Coronary artery (tissue), 2 donors: ENCODE measurements around the gene UBE2G1.

ENCODE experiments used
- DNase-seq: peaks from one replicate; pipeline ENCODE4 v3.0.0-alpha.2; 2017; ENCODE audit warnings: low spot score
- H3K27ac ChIP-seq, 2 donors: fragments of 200-600 bp; sonication (generic); one replicate each; pipeline ENCODE4 v1.5.1; 2016 to 2019
- H3K4me3 ChIP-seq: fragments of 200-600 bp; sonication (generic); 2 replicates; pipeline ENCODE4 v1.5.1; 2016; ENCODE audit warnings: mild to moderate bottlenecking, moderate library complexity
- TF ChIP-seq, protein P1 (sequence below): fragments of 200-600 bp; sonication (generic); IDR thresholded peaks from one replicate; pipeline ENCODE4 v1.5.1; 2019; ENCODE audit warnings: antibody characterized with exemption

Gene UBE2G1

DNA sequence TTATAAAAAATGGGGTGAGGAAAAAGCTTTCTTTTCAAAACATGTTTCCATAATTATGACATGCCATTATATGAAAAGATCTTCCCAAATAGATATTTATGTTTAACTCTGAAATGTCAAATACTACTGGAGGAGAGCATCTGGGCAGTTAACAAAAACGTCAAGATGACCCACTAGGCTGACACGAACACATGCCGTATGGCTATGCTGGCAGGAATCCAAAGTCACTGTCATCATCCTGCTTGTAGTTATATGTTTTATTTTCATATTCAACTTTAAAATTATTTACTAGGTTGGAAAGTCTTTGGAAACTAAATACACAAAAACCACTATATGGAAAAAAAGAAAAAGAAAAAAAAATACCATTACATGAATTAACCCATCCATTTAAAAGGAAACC is 130.0 kb downstream of the UBE2G1 start:
- Histone ChIP-seq H3K27ac (no peak overlapping the region), H3K4me3 (no peak overlapping the region)
- TF ChIP-seq, protein P1, sequence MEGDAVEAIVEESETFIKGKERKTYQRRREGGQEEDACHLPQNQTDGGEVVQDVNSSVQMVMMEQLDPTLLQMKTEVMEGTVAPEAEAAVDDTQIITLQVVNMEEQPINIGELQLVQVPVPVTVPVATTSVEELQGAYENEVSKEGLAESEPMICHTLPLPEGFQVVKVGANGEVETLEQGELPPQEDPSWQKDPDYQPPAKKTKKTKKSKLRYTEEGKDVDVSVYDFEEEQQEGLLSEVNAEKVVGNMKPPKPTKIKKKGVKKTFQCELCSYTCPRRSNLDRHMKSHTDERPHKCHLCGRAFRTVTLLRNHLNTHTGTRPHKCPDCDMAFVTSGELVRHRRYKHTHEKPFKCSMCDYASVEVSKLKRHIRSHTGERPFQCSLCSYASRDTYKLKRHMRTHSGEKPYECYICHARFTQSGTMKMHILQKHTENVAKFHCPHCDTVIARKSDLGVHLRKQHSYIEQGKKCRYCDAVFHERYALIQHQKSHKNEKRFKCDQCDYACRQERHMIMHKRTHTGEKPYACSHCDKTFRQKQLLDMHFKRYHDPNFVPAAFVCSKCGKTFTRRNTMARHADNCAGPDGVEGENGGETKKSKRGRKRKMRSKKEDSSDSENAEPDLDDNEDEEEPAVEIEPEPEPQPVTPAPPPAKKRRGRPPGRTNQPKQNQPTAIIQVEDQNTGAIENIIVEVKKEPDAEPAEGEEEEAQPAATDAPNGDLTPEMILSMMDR, result no peak
- DNase-seq, result no peak

DNA sequence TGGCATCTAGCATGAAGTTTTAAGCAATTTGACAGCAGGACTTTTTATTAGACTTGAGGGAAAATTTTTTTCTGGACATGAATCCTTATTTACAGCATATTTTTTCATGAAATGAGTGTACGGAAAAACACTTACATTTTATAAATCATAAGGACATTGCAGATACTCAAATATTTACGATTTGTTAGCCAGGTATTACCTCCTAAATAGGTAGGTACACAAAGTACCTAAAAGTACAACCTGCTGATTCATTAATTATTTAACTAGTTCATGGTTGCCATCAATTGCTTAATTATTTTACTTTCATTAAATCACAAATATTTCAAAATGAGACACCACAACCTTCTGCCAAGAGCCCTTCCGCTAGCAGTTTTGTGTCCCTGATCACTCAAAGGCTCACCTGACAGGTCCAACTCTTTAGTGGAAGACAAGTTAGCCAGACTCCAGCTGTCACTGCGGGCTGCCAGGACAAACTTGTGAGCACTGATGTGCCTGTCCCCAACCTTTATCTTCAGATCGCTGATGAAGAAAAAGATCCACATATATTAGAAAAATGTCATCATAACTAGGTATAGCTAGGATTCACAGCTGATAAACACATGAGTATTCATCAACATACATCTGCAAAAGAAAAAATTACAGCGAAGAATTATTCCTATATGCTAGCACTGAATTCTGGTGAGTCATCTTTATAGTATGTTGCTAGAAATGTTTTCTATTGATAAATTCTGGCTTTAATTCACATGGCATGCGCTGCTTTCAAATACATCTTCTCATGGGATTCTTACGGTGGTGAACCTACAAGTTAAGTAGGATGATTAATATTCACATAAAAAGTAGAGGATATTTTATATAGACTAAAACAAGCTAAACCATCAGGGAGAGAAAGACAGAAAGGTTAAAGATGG is 130.8 kb downstream of the UBE2G1 start:
- no peak for DNase-seq
- TF ChIP-seq, protein P1, result no peak
- H3K4me3 ChIP-seq, result no peak overlapping the region
- H3K27ac ChIP-seq, result no peak overlapping the region

- DNase-seq, result no peak
- H3K27ac ChIP-seq, result no peak overlapping the region
- H3K4me3 ChIP-seq, result no peak overlapping the region
- TF ChIP-seq, protein P1, result no peak
Observed at GRCh38 chr17:4234401-4234800, 132.1 kb downstream of the UBE2G1 start.

GRCh38 chr17:4233668-4234258 is 132.7 kb downstream of the UBE2G1 start:
- Histone ChIP-seq H3K4me3 (peak overlapping the region; percentile 7), H3K27ac (peak overlapping the region in 1 of 2 donors; percentile 68)
- no peak for DNase-seq
- TF ChIP-seq, protein P1, result no peak

- no peak for DNase-seq
- TF ChIP-seq, protein P1, result no peak
- peak overlapping the region; percentile 64 to 71 for H3K27ac ChIP-seq
- no peak overlapping the region for H3K4me3 ChIP-seq
Observed at GRCh38 chr17:4232168-4232813, 134.2 kb downstream of the UBE2G1 start.

DNA sequence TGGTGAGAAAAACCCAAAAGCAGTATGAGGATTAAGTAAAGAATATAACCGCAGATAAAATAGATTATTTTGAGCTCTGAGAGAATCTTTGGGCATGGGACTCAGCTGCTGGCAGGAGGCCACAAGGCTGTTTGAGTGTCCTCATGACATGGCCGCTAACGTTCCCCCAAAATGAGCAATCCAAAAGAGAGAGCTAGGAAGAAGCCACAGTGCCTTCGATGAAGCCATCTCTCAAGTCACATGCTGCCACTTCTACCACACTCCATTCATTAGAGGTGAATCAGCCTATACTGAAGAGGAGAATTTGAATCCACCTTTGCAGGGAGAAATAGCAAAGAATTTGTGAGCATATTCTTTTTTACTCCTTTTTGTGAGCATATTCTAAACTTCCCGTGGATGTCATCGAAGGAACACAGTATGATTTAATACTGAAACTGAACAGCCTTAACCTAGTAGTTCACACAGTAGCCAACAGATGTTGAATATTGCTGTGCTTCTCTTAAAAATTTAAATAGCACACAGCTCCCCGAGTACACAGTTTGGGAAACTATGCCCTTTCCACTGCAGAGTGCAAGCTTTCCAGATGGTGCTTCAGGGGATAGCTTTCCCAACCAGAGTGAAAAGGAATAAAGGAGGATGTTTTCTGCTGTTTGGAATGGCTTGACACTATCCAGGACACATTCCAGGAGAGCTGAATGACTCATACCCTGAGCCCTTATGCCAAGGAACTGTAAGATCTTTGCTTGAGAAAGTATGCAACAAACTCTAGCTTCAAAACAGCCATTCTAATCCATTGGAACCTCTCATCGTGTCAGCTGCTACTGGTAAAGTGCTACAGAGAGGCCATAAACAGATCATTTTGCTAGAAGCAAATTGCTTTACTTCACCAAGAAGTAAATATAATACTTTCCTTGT is 136.6 kb downstream of the UBE2G1 start:
- TF ChIP-seq, protein P1, result no peak
- Histone ChIP-seq H3K27ac (peak overlapping the region; percentile 71 to 83), H3K4me3 (peak overlapping the region; percentile 34)
- DNase-seq, result no peak
